RPMI7951 (cell line): ENCODE results near the gene LYSMD2. TPM values are rescaled to one million over a fixed set of nuclear protein-coding genes. Genes with fewer than 3 reads are reported as not detected.

Experiments
- total RNA-seq: library from RNA; depleted of rRNA; stranded (reverse); fragments of >200 nt; shearing (Covaris generic); gene quantifications from 2 replicates; pipeline ENCODE4 v1.2.3, GENCODE V29; 2014; rRNA removed

The LYSMD2 gene
- total RNA-seq, 1 experiment from 2014 or later = 17.5 TPM

Other genes with a start within 250 kb of the LYSMD2 start
- gene DMXL2, start 114.9 kb downstream of the LYSMD2 start, total RNA-seq = 32.8 and 37.8 TPM in 2 replicates
- not detected in 2 replicates for gene SCG3, start 56.2 kb downstream of the LYSMD2 start, total RNA-seq
- 4.1 and 4.8 TPM in 2 replicates for gene TMOD2, start 13.9 kb upstream of the LYSMD2 start, total RNA-seq
- gene TMOD3, start 92.0 kb upstream of the LYSMD2 start, total RNA-seq = 58.2 and 63.9 TPM in 2 replicates
- gene LEO1, start 234.1 kb upstream of the LYSMD2 start, total RNA-seq = 46.2 and 60.0 TPM in 2 replicates